8988T (cell line): ENCODE results near the gene BASP1.

Experiments used
- DNase-seq: peaks from one replicate; pipeline ENCODE4 v3.0.0; 2011

Gene BASP1

GRCh38 chr5:17192191-17192590 is 25.2 kb upstream of the BASP1 start:
- no peak for DNase-seq

DNA sequence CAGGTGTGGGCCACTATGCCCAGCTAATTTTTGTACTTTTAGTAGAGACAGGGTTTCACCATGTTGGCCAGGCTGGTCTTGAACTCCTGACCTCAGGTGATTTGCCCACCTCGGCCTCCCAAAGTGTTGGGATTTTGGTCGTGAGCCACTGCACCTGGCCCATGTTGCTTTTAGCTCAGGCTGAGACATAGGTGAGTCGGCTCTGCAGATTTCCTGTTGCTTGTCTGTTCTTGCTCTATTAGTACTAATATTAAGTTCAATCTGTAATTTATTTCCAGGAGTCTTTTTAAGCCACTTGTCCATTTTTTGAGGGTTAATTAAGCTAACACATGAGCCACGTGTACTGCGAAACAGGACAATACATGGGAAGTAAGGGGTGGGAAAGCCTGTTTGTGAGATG is 21.4 kb upstream of the BASP1 start:
- DNase-seq: no peak

GRCh38 chr5:17196697-17197096 is 20.7 kb upstream of the BASP1 start:
- no peak for DNase-seq

DNA sequence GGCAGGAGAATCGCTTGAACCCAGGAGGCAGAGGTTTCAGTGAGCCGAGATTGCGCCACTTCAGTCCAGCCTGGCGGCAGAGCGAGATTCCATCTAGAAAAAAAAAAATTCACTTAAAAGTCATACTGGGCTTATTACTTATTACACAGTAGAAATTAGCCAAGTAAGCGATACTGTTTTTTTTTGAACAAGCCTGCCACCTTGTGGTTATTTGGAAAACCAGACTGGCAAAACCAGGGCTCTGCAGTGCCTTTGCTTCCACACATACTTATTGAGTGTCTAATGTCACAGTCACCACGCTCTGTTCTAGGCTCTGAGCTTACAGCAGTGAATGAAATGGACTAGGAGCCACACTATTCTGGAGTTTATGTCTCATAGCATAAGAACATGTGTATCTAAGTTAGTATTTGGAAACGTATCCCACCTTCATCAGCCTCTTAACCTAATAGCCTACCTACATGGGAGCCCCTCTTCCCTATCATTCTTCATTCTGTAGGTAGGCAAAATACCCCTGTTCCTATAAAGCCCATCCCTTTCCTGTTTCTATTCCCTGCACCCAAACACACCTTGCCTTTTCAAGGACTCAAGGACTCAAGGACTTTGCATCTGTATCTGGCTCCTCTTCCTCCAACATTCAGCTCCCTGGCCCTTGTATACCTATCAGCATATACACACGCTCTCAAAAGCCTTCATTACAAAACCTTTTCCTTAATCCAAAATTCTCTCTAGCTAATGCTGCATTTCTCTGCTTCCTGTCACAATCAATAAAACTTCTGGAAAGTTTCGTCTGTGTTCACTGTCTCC is 13.9 kb upstream of the BASP1 start:
- DNase-seq: peak; percentile 64

GRCh38 chr5:17204133-17204489 is 13.3 kb upstream of the BASP1 start:
- DNase-seq: no peak

- no peak for DNase-seq
Measured at GRCh38 chr5:17206021-17206420, 11.4 kb upstream of the BASP1 start.

DNA sequence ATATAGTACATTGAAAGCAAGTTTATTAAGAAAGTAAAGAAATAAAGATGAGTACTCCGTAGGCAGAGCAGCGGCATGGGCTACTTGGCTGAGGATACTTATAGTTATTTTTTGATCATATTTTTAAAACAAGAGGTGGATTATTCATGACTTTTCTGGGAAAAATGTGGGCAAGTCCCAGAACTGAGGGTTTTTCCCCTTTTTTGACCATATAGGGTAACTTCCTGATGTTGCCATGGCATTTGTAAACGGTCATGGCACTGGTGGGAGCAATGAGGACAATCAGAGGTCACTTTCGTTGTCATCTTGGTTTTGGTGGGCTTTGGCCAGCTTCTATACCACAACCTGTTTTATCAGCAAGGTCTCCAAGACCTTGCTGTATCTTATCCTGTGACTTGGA is 5.2 kb upstream of the BASP1 start:
- DNase-seq: no peak

DNA sequence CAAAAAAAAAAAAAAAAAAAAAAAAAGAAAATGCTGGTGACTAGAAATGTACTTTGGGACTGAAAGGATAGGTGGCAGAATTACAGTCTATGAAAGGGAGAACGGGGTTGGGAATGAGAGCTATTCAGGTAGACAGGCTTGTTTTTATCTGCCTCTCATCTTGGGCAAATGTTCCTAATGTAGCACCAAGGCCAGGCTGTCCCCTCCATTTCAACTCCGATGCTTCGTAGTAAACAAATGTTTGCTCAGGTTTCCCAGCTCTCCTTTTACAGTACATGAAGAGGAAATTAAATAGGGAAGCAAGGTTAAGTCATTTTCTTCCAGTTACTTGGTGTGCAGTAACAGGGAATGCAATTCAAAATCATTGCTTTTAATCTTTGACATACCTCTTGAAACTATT is 4.4 kb upstream of the BASP1 start:
- DNase-seq: no peak

DNA sequence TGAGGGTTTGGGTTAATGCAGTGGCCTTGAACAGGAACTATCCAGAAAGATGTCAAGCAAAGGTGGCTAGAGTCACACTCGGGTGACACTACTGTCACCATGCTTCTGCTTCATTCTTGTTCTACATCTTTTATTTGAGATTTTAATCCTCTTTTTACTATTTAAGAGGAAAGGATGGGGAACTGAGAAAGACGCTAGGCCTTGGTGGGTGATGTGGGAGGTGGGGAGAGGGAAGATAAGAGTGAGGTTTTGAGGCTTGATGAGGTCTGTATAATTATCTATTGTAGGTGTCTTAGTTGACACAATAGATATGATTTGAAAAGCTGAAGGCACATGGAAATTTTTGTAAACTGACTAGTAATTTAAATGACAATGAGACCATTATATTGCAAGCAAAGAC is 3.5 kb upstream of the BASP1 start:
- no peak for DNase-seq

GRCh38 chr5:17214893-17215292 is 2.5 kb upstream of the BASP1 start:
- no peak for DNase-seq

GRCh38 chr5:17215361-17215760 is 2.1 kb upstream of the BASP1 start:
- no peak for DNase-seq

DNA sequence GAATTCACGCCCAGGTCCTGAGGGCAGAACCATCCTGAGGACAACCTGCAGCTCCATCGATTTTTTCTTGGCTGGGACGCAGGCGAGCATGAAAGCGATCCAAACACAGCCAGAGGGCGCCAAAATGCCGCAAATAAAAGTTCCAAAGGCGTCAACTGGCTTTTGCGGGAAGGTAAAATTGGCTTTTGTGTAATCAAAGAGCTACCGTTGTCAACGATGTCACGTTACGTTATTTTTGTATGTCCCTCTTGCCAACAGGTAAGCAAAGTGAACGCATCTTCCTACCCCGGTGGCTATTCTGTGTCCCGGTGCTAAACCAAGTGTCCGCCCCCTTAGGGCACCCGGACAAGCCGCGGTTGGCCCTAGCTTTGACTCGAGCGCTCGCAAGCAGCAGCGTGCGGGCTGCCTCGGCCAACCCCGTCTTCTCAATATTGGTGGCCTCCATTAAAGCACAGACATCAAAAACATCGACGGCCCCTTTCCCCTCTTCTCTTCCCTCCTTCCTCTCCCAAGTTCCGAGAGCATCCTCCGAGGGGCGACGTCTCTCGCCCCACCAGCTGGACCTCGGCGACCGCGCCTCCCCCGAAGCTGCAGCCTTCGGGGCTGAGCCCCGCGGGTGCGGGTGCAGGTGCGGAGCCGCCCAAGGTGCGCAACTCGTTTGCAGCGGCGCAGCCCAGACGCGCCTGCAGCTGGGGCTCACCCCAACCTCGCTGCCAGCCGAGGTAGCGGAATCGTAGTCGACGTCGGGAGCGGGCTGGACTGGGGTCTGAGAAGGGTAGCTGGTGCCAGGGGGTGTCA is 1.1 kb upstream of the BASP1 start:
- DNase-seq: peak; percentile 98

GRCh38 chr5:17216974-17217492 is 398 bp upstream of the BASP1 start:
- DNase-seq: peak; percentile 35

GRCh38 chr5:17218353-17219005 is 1.0 kb downstream of the BASP1 start:
- DNase-seq: no peak

- no peak for DNase-seq
Measured at GRCh38 chr5:17219006-17219422, 1.6 kb downstream of the BASP1 start.

DNA sequence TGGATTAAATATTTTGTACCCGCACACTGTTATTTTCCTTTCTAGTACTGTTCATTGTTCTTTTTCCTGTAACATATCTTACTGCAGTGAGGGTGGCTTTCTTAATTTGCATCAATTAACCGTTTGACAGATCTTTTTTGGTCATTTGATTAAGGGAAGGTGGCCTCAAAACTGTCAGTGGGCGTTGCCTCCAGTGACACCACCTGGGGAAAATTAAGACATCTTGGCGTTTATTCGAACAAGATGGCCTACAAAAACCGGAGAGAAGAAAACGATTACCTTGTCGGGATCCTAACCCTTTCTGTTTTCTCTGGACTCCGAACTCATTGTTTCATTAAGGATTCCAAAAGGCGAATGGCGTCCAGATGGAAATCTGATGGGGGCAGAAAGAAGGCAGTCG is 2.0 kb downstream of the BASP1 start:
- no peak for DNase-seq

GRCh38 chr5:17219992-17220391 is 2.6 kb downstream of the BASP1 start:
- no peak for DNase-seq

GRCh38 chr5:17220469-17220868 is 3.0 kb downstream of the BASP1 start:
- no peak for DNase-seq

- DNase-seq: no peak
Measured at GRCh38 chr5:17221843-17222636, 4.6 kb downstream of the BASP1 start.

DNA sequence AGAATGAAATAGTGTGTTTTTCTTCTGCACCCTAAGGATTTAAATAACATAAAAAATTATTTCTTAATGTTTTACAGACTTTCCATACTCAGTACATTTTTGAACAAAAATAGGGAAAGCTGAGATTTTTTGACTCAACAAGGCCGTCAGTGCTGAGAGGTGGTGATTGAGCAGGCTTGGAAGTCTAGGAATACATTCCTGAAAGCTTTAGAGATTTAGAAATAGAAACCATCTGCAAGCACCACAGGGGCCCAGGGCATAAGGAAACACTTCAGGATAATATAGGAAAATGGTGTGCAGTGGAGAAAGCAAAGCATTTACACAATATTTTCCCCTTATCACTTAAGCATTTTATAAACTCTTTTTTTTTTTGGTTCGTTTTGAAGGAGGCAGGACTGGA is 5.2 kb downstream of the BASP1 start:
- no peak for DNase-seq

DNA sequence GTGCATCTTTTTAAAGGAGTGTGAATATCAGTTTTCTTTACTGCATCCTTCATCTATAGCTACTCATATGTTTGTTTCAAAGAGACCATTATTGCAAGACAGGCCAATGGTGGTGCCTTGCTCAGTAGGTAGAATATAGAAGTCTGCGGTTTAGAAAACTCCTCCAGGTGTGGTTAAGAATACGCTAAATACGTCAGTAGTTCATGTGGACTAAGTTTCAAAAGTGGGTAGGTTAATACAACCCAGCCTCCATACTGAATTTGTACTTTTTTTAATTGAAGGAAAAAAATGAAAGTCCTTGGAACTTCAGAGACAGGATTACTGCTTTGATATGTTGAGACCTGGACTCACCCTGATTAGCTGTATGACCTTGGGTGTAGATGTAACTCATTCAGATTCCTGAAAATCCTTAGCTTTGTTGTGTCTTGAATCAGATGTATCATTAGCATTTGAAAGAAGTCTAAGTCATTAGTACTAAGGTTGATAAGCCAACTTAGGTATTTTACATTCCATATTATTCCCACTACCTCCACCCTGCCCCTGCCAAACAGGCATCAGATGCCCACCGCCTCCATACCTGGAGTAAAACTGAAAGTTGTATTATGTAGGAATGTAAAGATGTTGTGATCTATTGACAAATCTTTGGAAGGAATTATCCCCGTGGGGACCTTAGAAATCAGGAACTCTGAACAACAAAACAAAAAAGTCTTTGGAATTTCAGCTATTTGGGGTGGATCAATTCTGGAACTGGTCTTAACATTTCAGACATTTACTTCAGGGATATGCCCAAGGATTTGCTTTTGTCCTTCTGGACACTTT is 6.1 kb downstream of the BASP1 start:
- no peak for DNase-seq
